Subcutaneous adipose tissue (tissue), 4 donors: Measurements from ENCODE around the gene JAKMIP2. TPM values are rescaled to one million over a fixed set of nuclear protein-coding genes. Genes with fewer than 3 reads are reported as not detected.

ENCODE experiments used
- CTCF ChIP-seq: fragments of 450-650 bp; IDR thresholded peaks from one replicate; pipeline ENCODE4 v1.5.1; 2016; ENCODE audit warnings: low read depth, mild to moderate bottlenecking, control low read depth, antibody characterized with exemption, moderate library complexity
- total RNA-seq, 4 donors: library from RNA; depleted of rRNA; stranded (reverse); fragments of >200 nt; gene quantifications; one replicate each; pipeline ENCODE4 v1.1.0, GENCODE V29; 2016

The JAKMIP2 gene
- total RNA-seq, 4 donors from 2014 or later = 0.19 to 13.4 (median 2.0) TPM; not detected in 1

- TF ChIP-seq CTCF = no peak
These were observed 91.4 kb downstream of the JAKMIP2 start for GRCh38 chr5:147691130-147691529.

- no peak for TF ChIP-seq CTCF
These were observed 91.9 kb downstream of the JAKMIP2 start for GRCh38 chr5:147690595-147690994.

- no peak for TF ChIP-seq CTCF
These were observed 93.1 kb downstream of the JAKMIP2 start for GRCh38 chr5:147689426-147689825.

GRCh38 chr5:147688656-147689356 lies 93.7 kb downstream of the JAKMIP2 start:
- no peak for TF ChIP-seq CTCF

- no peak for TF ChIP-seq CTCF
These were observed 95.4 kb downstream of the JAKMIP2 start for GRCh38 chr5:147687118-147687517.

GRCh38 chr5:147686421-147686820 lies 96.1 kb downstream of the JAKMIP2 start:
- TF ChIP-seq CTCF = no peak

GRCh38 chr5:147685993-147686392 lies 96.5 kb downstream of the JAKMIP2 start:
- TF ChIP-seq CTCF = no peak
